Umbilical cord (tissue), 2 donors: ENCODE results near the gene ARRB1. TPM values are rescaled to one million over a fixed set of nuclear protein-coding genes. Genes with fewer than 3 reads are reported as not detected.
A peak's percentile ranks its signal among the peaks of the same experiment; 100 is the strongest.
"Not testable (repeated sequence)": the region's sequence is repeated elsewhere in the genome, so short reads cannot be mapped to it uniquely, and the experiment has no call there.

ENCODE experiments used
- DNase-seq: peaks from one replicate; pipeline ENCODE4 v3.0.0-alpha.2; 2015; ENCODE audit warnings: low spot score
- total RNA-seq: library from RNA; depleted of rRNA; stranded (reverse); fragments of >200 nt; gene quantifications from one replicate; pipeline ENCODE4 v1.2.3, GENCODE V29; 2014; ENCODE audit warnings: low replicate concordance; ENCODE audit not compliant: insufficient read depth

ARRB1 gene
- total RNA-seq, 1 donor from 2014 or later = 7.5 TPM

DNA sequence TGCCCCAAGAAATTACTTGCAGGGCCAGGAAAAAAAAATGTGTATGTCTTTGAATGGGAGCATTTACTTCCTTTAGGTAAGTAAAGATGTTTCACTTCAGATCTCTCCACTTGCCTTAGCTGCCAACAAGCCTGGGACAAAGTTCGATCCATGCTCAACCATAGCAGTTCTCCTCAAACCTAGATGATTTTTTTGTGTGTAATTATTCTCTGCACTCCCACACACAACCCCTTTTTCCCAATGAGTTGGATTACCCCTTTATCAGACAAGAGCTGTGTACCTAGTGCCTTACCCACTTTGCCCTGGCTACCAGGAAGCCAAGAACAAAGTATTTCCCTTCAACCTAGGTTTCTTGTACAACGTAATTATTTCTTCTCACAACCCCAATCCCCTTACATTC, 75.3 kb downstream of the ARRB1 start:
- DNase-seq = no peak

DNA sequence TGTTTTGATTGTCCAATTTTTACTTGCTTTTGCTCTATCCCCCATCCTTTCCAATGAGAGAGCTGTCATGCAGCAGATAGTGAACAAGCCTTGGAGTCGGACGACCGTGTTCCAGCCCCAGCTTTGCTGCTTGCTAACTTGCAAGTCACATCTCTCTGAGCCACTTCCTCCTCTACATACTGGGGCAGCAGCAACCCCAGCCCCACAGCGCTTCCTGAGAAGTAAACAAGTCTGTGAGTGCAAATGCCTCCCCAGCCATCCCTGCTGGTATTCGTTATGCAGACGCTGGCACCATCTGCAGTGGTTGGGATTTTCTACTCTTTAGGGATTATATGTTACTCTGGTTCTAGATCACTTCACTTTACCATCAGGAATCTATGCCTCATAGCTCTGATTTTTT, 75.9 kb downstream of the ARRB1 start:
- peak; percentile 44 for DNase-seq

DNA sequence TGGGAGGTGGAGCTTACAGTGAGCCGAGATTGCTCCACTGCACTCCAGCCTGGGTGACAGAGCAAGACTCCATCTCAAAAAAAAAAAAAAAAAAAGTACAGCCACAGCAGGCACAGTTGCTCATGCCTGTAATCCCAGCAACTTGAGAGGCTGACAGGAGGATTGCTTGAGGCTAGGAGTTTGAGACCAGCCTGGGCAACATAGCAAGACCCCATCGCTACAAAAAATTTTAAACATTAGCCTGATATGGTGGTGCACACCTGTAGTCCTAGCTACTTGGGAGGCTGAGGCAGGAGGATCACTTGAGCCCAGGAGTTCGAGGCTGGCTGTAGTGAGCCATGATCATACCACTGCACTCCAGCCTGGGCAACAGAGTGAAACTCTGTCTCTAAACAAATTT, 76.7 kb downstream of the ARRB1 start:
- not testable (repeated sequence) for DNase-seq

DNA sequence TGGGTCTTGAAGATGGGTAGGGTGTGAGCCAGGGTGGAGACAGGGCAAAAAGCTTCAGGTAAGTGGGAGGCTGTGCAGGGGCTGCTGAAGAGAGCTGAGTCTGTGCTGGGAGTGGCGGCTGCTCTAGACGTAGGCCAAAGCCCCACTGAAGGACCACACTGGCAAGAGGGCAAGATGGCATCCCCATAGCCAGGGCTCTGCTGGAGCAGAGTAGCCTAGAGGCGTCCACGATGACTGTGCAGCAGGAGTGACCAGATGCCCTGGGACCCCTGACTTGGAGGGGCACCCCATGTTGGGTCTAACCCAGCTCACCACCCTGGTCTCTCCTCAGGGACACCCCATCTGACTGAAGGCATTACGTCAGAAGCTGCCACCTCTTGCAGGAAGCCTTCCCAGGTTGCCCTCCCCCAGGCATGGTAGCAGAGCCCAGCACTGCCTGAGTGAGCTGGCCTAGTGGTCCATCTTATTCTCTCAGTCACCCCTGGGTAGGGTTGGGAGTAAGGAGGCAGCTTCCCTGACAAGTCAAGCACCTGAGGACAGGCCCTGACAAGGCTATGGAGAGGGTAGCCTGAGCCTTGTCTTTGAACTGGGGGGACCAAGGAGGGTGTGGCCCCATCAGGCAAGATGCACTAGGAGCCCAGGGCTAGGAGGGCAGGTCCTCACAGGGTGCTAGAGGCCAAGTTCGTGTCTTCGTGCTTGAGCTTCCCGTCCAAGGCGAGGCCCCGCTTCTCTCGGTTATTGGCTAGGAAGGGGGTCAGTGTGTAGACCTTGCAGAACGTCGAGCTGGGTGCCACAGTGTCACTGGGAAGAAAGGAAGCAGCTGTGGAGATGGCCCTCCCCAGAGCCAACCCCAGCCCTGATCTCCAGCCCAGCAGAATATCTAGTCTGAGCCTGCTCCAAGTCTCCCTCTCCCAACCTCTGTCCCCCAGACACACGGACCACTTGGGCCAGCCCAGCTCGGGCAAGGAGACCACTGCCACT, 77.8 kb downstream of the ARRB1 start:
- DNase-seq = no peak

DNA sequence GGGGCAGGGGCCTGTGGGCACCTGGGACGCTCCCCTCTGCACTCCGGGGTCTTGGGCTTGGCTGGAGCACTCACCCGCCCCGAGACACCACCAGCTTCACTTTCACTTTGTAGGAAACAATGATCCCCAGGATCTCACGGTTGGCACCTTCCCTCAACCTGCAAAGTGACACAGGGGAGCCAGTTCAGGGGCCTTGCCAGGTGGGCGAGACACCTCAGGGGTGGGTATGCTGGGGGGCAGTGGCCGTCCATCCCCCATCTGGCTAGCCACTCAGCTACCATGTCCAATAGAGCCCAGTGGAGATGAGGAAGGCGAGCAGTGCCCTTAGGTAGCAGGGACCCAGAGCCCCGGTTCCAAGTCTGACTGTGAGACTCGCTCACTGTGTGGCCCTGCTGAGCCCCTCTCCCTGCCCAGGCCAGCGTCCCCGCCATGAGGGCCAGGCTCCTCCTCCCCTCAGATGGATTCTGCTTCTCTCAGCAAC, 78.6 kb downstream of the ARRB1 start:
- DNase-seq = no peak

DNA sequence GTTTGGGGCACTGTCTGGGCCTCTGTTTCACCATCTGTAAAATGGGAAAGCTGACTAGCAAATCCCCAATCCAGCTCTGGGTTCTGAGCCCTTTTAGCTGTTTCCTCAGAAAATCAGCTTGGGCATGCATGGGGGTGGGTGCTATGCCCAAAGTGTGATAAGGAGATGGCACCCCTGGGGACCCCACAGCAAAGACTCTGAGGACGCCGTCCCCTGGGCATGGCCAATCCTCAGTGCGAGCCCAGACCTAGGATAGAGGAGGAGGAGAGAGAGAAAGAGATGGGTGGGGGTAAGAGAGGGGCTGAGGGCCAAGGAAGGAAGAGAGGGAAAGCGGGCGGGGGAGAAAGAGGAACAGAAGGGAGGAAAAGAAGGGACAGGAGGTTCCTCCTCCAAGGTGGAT, 79.1 kb downstream of the ARRB1 start:
- no peak for DNase-seq

DNA sequence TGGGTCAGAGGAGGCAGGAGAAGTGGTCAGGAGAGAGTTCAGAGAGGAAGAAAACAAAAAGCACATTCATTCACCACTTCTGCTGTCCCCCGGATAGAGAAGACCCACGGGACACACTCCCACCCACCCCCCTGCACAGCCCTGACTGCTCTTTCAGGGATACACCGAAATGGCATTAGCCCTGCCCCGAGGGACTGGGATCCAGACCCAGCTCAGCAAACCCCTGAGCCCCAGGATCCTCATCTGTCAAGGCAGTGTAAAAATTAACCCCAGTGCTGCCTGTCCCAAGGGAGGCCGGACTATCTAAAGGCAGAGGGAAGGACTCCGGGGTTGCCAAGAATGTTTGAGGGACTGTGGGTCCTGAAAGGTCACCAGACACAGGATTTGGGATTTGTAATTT, 79.7 kb downstream of the ARRB1 start:
- DNase-seq = no peak

DNA sequence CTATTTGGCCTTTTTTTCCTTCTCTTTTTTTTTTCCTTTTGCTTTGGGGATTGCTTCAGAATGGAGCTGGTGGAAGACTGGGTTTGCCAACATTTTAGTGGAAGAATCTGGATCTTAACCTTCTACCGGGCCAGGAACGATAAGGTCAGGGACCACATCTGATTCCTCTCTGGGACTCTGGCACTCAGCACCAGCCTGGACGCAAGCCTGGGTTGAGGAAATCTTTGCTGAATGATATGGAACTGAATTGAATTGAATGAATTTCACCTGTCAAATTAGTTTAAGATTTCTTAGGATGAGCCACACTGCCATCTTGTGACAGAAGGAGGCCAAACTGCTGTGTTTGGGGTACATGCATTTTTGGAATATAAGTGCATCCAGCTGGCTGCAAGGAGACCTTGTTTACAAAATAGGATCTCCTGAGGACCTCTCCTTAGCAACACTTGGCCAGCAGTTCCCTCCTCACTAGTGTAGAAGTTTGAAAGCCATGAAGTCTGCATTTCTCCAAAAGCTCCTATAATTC, 80.5 kb downstream of the ARRB1 start:
- DNase-seq = no peak

DNA sequence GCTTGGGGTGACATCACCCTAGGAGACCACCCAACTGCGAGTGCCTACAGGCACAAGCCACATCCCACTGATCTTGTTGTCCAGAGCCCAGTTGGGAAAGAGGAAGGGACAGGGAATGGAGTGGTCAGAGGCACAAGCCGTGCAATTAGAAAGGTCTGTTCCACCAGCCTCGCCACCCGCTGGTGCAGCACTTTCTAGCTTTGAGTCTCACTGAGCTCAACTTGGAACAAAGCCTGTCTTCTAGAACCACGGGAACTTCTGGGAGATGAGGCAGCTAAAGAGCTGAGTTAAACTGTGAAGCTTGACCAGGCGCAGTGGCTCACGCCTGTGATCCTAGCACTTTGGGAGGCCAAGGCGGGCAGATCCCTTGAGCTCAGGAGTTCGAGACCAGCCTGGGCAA, 81.6 kb downstream of the ARRB1 start:
- DNase-seq = no peak

DNA sequence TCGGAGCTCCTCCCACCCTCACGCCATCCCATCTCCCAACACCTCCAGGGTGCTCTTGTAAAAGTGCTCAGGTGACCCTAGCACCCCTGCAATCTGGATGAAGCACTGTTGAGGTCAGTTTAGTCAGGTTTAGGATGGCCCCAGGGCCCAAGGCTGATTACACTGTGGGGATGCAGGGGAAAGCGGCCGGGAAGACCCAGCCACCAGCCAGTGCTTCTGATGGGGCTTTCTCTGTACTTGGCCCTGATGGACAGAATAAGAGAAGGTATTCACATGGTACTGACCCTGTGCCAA, 82.1 kb downstream of the ARRB1 start:
- no peak for DNase-seq

DNA sequence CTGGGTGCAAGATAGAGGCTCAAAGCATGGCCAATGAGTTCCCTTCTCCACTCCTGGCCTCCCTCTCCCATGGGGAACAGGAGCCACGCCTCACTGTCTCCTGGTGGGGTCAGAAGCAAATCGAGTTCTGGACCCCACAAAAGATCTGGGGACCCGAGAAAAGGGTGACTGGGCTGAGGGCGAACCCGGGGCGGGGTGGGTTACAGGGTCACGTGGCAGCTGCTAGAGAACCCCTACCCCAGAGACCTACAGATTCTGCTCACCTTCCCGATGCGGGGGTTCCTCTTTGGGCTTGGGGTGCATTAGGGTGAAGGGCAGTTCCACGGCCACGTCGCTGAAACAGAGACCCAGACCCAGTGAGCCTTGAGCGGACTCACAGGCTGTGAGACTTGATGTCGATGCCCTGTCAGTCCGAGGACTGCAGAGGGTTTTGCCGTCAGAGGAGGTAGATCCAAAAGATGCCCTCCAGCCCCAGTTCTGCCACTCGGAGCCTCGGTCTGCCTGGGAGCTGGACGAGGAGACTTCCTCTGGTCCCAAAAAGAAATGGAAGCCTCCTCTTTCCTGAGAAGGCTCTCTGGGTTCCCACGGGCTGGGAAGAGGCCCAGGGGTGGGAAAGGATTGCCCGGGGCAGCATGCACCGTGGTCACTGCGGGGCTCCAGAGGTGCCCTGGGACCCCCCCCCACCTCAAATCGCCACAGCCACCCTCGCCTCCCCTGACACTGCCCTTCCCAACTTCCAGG, 82.7 kb downstream of the ARRB1 start:
- DNase-seq = no peak

DNA sequence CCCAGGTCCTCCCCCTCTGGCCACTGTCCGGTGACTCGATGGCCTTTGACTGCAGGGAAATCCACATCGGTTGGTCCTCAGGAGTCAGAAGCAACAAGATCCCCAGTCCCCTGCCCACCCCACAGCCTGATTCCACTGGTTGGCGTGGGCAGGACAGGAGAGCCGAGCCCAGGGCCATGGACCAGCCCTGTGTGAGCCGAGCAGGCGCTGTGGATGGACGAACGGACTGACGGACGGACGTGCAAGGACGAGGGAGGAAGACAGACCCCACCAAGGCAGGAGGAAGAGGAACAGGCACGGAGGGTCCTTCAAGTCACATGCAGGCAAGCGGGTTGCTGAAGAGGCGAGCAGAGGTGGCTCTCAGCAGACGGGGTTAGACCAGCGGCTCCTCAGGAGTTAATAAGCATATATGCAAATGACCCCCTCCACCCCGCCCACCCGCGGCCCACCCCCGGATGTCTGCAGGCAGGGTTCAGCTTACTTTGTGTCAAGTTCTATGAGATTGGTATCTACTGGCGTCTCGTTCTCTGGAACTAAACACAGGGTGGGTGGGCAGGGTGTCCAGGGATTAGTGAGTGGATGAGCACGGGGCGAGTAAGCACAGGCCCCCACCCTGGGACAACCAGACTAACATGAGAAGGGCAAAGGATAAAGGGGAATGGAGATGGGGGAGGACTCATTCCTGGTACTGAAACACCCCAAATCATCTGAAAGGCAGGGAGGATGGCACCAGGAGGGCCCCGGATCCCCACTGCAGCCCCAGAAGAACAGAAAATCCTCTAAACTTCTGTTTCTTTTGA, 84.1 kb downstream of the ARRB1 start:
- no peak for DNase-seq

DNA sequence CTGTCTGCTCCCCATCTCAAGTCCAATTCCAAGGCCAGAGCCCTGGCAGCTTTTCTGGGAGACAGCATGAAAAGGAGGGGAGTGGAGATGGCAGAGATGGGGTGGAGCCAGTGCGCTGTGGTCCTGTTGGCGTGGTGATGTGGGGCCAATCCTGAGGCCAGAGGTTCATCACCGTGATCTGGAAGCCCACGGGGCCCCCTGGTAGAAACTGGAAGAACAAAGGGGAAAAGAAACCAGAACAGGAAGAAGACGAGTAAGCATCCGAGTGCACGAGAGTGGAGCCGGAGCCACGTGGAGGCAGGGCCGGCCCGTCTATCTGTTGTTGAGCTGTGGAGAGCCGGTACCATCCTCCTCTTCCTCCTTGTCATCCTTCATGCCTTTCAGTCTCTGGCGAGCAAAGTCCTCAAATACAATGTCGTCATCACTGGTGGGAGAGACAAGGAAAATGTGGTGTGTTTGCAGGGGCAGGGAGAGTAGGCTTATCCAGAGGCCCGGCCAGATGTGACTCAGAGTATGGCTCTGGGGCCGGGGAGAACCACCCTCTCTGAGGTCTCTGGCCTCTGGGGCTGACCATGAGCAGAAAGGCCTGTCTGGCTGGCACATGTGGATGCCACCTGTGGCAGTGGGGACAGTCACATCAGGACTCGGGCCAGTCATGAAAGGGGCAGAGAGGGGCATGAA, 85.5 kb downstream of the ARRB1 start:
- peak; percentile 30 for DNase-seq

DNA sequence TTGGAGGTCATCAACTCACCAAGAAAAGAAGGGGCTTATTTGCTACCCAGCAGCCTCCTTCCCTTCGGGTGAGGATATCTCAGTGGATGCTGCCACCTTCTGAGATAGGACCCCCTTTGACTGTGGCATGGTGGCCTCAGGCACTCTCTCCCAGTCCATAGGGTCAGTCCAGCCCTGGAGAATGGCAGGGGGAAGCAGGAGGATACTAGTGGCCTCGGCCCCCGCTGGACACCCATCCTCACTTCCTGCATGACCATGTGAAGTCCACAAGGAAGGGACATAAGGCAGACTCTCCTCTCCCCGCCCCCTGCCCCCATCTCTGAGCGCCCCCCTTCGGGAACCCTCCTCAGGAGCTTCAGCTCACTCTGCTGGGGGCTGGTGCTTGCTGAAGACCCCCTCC, 86.5 kb downstream of the ARRB1 start:
- DNase-seq = no peak

DNA sequence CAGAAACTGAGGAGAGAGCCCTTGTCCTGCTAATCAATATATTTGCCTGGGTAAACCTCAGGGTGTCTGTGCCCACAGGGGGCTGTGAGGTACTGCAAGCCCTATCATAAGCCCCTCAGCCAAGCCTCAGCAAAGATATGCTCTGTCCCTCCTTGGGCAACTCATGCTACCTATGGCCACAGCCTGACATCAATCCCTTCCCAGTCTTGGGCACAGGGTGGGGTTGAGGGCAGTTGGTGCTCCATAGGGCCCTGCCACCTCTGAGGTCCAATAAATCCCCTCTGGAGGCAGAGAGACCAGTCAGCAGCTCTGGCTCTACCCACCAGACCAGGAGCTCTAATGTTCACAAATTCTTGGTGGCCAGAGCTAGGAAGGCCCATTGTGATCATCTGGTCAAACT, 87.1 kb downstream of the ARRB1 start:
- DNase-seq = no peak

DNA sequence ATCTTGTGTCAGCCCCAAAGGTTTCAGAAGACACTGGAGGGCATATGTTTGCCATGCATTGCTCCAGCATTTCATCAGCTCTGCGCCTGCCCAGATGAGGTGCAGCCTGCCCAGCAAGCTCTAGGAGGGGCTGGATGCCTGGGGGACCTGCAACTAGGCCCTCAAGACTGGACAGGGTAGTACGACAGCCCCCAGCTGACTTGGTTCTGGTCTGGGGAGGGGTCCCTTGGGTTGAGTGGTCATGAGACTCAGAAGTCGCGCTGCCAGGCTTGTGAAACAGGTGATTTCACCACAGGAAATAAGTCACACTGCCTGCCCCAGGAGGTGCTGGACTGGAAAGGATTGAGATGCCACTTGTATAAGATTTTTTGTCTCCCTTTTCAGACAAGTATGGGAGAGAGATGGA, 87.5 kb downstream of the ARRB1 start:
- DNase-seq = no peak

DNA sequence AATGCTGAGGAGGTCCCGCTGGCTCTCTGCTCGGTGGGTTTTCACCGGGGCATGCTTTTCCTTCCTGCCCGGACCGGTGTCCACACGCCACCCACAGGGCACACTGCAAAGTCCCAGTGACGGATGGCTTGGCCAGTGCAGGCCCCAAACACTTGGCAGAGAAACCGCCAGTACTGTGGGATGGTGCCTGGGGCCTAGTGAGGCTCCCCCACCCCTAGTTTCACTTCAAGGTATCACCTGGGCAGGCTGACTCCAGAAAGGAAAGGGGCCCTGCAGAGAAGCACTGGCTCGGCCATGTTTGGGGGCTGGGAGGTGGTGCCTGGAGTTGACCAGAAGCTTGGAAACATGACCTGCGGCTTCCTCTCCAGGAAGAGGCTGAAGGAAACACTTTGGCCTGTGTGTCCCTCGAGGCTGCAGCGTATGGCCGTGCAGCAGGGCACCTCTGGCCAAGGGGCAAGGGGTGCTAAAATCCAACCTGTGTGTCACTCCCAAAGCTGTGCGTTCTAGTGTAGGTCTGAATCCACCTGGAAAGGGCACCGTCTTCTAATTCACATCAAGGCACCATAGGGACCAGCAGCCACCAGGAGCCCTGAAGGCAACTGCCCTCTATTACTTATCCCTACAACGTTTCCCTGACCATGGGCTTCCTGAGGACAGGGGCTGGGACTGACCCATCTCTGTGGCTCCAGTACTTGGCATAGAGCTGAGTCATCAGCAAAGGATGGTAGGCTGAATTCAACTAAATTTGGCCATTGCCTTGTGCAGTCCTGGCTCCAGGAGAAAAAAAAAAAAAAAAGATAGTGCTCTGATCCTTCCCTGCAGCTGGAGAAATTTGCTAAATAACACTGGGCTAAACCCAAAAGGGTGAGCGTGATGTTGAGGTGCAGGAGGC, 88.3 kb downstream of the ARRB1 start:
- no peak for DNase-seq

DNA sequence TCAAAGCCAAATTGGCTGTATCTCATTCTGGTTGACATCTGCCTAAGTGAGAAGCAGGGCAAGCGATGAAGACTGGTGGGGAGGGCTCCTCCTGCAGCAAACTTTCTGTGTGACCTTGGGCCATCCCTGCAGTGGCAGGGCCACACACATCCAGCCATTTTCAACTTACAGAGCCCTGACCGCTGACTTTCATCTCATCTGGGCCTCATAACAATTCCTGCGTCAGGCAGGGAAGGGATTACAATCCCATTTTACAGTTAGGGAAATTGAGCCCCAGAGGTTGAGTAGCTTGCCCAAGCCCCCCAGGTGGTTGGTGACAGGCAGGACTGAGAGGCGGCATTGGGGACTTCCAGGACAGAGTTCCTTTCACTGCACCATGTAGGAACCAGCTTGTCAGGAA, 89.0 kb downstream of the ARRB1 start:
- DNase-seq = no peak

DNA sequence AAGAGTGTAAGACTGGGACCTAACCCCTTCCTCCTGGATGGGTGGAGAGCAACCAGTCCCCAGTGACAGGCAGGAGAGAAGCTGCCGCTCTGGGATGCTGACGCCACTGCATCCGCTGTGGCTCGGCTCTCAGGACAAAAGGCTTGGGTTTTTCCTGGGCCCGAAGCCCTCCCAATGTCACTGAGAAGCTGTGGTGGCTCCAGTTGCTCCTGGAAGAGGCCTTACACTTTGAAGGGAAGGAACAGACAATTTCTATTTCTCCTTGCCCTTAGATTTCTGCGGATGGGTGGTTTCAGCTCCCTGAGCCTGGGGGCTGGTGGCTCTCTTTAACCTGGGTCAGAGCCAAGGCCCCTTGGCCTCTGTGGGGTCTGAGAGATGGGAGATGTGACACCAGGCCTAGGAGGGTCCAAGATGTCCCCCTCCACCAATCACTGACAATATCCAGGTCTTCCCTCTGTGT, 89.5 kb downstream of the ARRB1 start:
- DNase-seq = no peak
